Stimulated activated memory B cell treated with anti-CD40 and anti-IgM and Interleukin-4, amounts not matched to agents 10 μg/mL and 1 μg/mL and 100 μg/mL, for 72 hours (primary cell): ENCODE measurements around the gene IGFBP6.

Source experiments
- ATAC-seq: fragments of 150-1000 bp; cut with Tn5 transposase; 2 replicates; pipeline ENCODE4 v1.10.0; 2021
- H3K27ac Mint-ChIP-seq: one replicate; pipeline ENCODE4 v1.8.0; 2022; ENCODE audit warnings: mild to moderate bottlenecking, mixed read lengths
- H3K27me3 Mint-ChIP-seq: one replicate; pipeline ENCODE4 v1.8.0; 2022; ENCODE audit warnings: mixed read lengths
- H3K36me3 Mint-ChIP-seq: one replicate; pipeline ENCODE4 v1.8.0; 2022; ENCODE audit warnings: mixed read lengths
- H3K4me1 Mint-ChIP-seq: one replicate; pipeline ENCODE4 v1.8.0; 2022; ENCODE audit warnings: mixed read lengths
- H3K4me3 Mint-ChIP-seq: one replicate; pipeline ENCODE4 v1.8.0; 2022; ENCODE audit warnings: mild to moderate bottlenecking, moderate library complexity, mixed read lengths
- H3K9me3 Mint-ChIP-seq: one replicate; pipeline ENCODE4 v1.8.0; 2022; ENCODE audit warnings: mixed read lengths

The IGFBP6 gene

DNA sequence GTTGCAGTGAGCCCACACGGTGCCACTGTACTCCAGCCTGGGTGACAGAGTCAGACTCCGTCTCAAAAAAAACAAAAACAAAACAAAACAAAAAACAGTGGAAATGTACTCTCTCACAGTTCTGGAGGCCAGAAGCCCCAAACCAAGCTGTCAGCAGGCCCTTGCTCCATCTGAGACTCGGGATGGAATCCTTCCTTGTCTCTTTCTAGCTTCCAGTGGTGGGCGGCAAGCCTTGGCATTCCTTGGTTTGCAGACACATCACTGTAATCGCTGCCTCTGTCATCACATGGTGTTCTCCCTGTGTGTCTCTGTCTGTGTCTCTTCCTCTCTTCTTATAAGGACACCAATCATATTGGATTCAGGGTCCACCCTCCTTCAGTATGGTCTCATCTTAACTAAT lies 41.2 kb upstream of the IGFBP6 start:
- Mint-ChIP-seq H3K27me3 (peaks cover 11% of the 10 kb centered on the region), H3K27ac (no peak overlapping the region), H3K4me3 (no peak overlapping the region), H3K36me3 (no peaks in the 10 kb centered on the region), H3K4me1 (peaks cover 12% of the 10 kb centered on the region), H3K9me3 (no peaks in the 10 kb centered on the region)
- no peak for ATAC-seq

DNA sequence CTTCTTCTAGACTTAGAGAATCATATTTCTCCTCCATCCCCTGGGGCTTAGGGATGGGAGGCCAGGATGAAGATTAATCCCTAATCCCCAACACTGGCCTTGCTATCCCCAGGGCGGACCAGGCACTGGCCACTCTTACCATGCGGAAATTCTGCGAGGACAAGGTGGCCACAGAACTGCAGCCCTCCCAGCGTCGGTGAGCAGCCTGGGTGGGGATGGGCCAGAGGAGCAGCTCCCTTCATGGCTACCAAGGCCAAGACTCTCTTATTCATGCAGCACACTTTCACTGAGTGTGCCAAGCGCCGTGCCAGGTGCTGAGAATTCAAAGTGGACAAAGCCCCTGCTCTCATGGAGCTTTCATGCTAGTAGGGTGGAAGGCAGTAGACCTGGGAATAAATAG lies 40.6 kb upstream of the IGFBP6 start:
- Mint-ChIP-seq H3K36me3 (no peaks in the 10 kb centered on the region), H3K9me3 (no peaks in the 10 kb centered on the region), H3K27me3 (peaks cover 11% of the 10 kb centered on the region), H3K4me3 (no peak overlapping the region), H3K27ac (no peak overlapping the region), H3K4me1 (peaks cover 12% of the 10 kb centered on the region)
- ATAC-seq, result no peak

DNA sequence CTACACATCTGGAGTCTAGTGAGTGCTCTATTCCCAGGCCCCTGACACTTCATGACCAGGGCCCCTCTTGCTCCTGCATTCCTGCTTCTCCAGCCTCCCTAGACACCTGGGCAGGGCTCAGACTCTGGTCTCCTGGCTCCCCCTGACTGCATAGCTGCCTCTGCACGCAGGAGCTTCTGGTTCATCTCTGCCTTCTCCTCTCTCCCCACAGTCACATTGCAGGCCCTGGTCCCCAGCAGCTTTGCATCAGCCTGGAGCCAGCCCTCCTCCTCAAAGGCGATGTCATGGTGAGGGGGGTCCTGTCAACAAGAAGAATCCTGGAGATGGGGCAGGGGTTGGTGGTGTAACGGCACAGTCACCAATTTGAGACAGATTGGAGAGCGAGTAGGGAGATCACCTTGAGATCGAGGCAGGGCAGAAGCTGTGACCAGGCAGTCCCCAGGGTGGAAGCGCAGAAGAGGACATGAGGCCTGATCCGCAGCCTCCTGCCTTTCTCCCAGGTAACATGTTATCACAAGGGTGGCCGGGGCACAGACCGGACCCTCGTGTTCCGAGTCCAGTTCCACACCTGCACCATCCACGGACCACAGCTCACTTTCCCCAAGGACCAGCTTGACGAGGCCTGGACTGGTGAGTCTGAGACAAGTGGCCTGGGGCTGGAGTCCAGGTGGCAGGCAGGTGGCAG lies 39.5 kb upstream of the IGFBP6 start:
- H3K36me3 Mint-ChIP-seq, result no peaks in the 10 kb centered on the region
- peaks cover 12% of the 10 kb centered on the region for H3K4me1 Mint-ChIP-seq
- H3K27me3 Mint-ChIP-seq, result peaks cover 11% of the 10 kb centered on the region
- H3K4me3 Mint-ChIP-seq, result no peak overlapping the region
- ATAC-seq, result no peak
- H3K27ac Mint-ChIP-seq, result no peak overlapping the region
- H3K9me3 Mint-ChIP-seq, result no peaks in the 10 kb centered on the region

DNA sequence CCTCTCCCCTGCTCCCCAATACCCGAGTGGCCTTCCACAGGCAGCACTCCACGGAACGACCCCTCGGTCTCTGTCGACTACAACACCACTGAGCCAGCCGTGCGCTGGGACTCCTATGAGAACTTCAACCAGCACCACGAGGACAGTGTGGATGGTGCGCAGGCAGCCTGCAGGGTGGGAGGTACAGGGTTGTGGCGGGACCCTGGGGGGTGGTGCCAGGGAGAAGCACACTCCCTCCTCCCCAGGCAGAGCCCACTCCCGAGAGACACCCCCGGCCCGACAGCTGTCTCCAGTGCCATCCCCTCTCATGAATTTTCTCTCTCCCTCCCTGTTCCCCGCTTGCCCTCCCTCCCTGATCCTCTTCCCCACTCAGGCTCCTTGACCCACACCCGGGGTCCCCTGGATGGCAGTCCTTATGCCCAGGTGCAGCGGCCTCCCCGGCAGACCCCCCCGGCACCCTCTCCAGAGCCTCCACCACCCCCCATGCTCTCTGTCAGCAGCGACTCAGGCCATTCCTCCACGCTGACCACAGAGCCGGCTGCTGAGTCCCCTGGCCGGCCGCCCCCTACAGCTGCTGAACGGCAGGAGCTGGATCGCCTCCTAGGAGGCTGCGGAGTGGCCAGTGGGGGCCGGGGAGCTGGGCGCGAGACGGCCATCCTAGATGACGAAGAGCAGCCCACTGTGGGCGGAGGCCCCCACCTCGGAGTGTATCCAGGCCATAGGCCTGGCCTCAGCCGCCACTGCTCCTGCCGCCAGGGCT lies 38.6 kb upstream of the IGFBP6 start:
- peaks cover 11% of the 10 kb centered on the region for H3K27me3 Mint-ChIP-seq
- peaks cover 5% of the 10 kb centered on the region for H3K4me1 Mint-ChIP-seq
- peaks cover 7% of the 10 kb centered on the region for H3K36me3 Mint-ChIP-seq
- no peak overlapping the region for H3K27ac Mint-ChIP-seq
- ATAC-seq, result no peak
- no peak overlapping the region for H3K4me3 Mint-ChIP-seq
- H3K9me3 Mint-ChIP-seq, result no peaks in the 10 kb centered on the region

DNA sequence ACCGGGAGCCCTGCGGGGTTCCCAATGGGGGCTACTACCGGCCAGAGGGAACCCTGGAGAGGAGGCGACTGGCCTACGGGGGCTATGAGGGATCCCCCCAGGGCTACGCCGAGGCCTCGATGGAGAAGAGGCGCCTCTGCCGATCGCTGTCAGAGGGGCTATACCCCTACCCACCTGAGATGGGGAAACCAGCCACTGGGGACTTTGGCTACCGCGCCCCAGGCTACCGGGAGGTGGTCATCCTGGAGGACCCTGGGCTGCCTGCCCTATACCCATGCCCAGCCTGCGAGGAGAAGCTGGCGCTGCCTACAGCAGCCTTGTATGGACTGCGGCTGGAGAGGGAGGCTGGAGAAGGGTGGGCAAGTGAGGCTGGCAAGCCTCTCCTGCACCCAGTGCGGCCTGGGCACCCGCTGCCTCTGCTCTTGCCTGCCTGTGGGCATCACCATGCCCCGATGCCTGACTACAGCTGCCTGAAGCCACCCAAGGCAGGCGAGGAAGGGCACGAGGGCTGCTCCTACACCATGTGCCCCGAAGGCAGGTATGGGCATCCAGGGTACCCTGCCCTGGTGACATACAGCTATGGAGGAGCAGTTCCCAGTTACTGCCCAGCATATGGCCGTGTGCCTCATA lies 37.9 kb upstream of the IGFBP6 start:
- no peaks in the 10 kb centered on the region for H3K4me1 Mint-ChIP-seq
- no peak for ATAC-seq
- H3K9me3 Mint-ChIP-seq, result no peaks in the 10 kb centered on the region
- peaks cover 10% of the 10 kb centered on the region for H3K36me3 Mint-ChIP-seq
- H3K4me3 Mint-ChIP-seq, result no peak overlapping the region
- no peak overlapping the region for H3K27ac Mint-ChIP-seq
- H3K27me3 Mint-ChIP-seq, result peaks cover 11% of the 10 kb centered on the region

DNA sequence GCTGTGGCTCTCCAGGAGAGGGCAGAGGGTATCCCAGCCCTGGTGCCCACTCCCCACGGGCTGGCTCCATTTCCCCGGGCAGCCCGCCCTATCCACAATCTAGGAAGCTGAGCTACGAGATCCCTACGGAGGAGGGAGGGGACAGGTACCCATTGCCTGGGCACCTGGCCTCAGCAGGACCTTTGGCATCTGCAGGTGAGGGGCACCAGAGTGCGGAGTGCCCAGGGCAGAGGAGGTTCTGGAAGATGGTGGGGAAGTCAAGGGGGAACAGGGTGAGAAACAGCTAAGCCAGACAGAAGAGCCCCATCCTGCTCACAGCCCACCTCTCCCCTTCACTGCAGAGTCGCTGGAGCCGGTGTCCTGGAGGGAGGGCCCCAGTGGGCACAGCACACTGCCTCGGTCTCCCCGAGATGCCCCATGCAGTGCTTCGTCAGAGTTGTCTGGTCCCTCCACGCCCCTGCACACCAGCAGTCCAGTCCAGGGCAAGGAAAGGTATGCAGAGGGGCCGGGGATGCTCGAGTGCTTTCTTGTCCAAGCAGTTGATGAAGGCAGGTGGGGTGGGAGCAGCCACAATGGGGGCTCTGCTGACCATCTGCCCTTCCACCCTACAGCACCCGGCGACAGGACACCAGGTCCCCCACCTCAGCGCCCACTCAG lies 37.3 kb upstream of the IGFBP6 start:
- Mint-ChIP-seq H3K4me3 (no peak overlapping the region), H3K9me3 (no peaks in the 10 kb centered on the region), H3K27me3 (peaks cover 11% of the 10 kb centered on the region), H3K27ac (no peak overlapping the region), H3K36me3 (peaks cover 16% of the 10 kb centered on the region), H3K4me1 (no peaks in the 10 kb centered on the region)
- no peak for ATAC-seq

DNA sequence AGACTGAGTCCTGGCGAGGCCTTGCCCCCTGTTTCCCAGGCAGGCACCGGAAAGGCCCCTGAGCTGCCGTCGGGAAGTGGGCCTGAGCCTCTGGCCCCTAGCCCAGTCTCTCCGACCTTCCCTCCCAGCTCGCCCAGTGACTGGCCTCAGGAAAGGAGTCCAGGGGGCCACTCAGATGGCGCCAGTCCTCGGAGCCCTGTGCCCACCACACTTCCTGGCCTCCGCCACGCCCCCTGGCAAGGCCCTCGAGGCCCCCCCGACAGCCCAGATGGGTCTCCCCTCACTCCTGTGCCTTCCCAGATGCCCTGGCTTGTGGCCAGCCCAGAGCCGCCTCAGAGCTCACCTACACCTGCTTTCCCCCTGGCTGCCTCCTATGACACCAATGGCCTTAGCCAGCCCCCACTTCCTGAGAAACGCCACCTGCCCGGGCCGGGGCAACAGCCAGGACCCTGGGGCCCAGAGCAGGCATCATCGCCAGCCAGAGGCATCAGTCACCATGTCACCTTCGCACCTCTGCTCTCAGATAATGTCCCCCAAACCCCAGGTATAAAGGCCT lies 36.7 kb upstream of the IGFBP6 start:
- ATAC-seq, result no peak
- Mint-ChIP-seq H3K27me3 (peaks cover 11% of the 10 kb centered on the region), H3K4me1 (peaks cover 3% of the 10 kb centered on the region), H3K9me3 (no peaks in the 10 kb centered on the region), H3K27ac (no peak overlapping the region), H3K36me3 (peaks cover 22% of the 10 kb centered on the region), H3K4me3 (no peak overlapping the region)

DNA sequence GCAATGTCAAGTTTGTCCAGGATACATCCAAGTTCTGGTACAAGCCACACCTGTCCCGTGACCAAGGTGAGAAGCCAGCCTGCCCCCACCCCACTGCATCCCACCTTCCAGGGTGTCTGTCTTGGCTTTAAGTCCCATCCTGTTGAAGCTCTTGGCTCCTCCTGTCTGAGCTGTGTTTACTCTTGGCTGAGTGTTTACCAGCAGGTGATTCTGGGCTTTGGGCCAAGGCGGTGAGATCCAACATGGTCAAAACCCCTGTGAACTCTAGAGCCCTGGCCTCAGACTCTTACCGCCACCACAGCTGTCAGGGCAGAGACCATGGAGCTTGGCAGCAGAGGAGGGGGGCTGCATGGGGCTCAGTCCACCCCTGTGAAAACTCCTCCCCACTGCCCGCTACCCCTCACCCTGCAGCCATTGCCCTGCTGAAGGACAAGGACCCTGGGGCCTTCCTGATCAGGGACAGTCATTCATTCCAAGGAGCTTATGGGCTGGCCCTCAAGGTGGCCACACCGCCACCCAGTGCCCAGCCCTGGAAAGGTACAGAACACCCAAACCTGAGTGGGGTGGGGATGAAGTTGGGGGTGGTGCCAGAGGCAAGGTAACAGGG lies 36.0 kb upstream of the IGFBP6 start:
- peaks cover 29% of the 10 kb centered on the region for H3K36me3 Mint-ChIP-seq
- H3K9me3 Mint-ChIP-seq, result no peaks in the 10 kb centered on the region
- peaks cover 11% of the 10 kb centered on the region for H3K27me3 Mint-ChIP-seq
- H3K4me3 Mint-ChIP-seq, result no peak overlapping the region
- ATAC-seq, result no peak
- peaks cover 10% of the 10 kb centered on the region for H3K4me1 Mint-ChIP-seq
- no peak overlapping the region for H3K27ac Mint-ChIP-seq

DNA sequence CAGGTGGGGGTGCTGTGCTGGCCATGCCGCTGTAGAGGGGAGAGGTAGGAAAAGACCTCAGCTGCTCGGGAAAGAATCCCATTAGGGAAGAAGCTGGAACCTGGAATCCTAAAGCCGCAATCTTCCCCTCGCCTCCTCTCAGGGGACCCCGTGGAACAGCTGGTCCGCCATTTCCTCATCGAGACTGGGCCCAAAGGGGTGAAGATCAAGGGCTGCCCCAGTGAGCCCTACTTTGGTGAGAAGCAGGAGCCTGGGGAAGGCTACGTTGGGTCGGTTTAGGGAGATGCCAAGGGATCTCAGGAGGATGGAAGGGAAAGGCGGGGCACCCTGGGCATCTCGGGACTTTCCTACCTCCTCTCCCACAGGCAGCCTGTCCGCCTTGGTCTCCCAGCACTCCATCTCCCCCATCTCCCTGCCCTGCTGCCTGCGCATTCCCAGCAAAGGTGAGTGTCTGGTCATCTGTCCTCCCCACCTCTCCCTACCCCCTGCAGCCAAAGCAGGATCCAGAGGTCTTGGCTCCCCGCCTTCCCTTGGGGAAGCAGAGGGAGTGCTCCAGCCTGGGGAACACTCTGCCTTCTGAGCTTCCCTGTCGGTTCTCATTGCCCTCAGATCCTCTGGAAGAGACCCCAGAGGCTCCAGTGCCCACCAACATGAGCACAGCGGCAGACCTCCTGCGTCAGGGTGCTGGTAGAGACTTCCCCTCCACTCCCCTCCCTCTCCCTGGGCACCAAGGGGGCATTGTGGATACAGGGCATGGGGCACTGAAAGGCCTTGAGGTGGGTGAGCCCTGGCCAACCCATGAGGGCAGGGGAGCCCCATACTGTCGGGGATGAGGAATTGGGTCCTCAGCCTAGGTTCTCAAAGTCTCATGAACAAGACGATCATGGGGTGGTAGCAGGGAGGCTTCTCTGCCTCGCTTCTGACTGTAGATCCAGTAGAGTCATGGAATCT lies 35.2 kb upstream of the IGFBP6 start:
- no peak for ATAC-seq
- Mint-ChIP-seq H3K27me3 (peaks cover 11% of the 10 kb centered on the region), H3K4me3 (no peak overlapping the region), H3K36me3 (peaks cover 37% of the 10 kb centered on the region), H3K4me1 (peaks cover 10% of the 10 kb centered on the region), H3K9me3 (no peaks in the 10 kb centered on the region), H3K27ac (no peak overlapping the region)

DNA sequence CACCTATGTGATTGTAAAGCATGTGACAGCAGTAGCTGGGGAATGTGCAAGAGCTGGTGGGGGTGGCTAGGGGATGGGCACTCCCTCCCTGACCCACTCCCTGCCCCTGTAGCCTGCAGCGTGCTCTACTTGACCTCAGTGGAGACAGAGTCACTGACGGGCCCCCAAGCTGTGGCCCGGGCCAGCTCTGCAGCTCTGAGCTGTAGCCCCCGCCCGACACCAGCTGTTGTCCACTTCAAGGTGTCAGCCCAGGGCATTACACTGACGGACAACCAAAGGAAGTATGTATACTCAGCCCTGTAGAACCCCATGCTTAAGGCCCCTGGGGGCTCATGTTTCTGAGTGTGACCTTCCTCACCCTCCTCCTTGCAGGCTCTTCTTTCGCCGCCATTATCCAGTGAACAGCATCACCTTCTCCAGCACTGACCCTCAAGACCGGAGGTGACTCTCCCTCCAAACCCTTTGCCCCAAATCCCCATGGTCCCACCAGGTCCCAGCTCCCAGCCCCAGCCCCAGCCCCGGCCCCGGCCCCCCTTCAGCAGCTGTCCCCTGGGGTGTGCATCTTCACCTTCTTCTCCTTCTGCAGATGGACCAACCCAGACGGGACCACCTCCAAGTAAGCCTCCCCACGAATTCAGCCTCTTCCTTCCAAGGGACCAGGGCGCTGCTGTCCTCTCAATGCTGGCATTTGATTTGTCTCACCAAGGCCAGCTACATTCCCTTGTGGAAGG lies 34.3 kb upstream of the IGFBP6 start:
- no peak for ATAC-seq
- H3K27ac Mint-ChIP-seq, result no peak overlapping the region
- H3K9me3 Mint-ChIP-seq, result no peaks in the 10 kb centered on the region
- H3K4me3 Mint-ChIP-seq, result no peak overlapping the region
- H3K36me3 Mint-ChIP-seq, result peaks cover 39% of the 10 kb centered on the region
- H3K4me1 Mint-ChIP-seq, result peaks cover 10% of the 10 kb centered on the region
- peaks cover 3% of the 10 kb centered on the region for H3K27me3 Mint-ChIP-seq

DNA sequence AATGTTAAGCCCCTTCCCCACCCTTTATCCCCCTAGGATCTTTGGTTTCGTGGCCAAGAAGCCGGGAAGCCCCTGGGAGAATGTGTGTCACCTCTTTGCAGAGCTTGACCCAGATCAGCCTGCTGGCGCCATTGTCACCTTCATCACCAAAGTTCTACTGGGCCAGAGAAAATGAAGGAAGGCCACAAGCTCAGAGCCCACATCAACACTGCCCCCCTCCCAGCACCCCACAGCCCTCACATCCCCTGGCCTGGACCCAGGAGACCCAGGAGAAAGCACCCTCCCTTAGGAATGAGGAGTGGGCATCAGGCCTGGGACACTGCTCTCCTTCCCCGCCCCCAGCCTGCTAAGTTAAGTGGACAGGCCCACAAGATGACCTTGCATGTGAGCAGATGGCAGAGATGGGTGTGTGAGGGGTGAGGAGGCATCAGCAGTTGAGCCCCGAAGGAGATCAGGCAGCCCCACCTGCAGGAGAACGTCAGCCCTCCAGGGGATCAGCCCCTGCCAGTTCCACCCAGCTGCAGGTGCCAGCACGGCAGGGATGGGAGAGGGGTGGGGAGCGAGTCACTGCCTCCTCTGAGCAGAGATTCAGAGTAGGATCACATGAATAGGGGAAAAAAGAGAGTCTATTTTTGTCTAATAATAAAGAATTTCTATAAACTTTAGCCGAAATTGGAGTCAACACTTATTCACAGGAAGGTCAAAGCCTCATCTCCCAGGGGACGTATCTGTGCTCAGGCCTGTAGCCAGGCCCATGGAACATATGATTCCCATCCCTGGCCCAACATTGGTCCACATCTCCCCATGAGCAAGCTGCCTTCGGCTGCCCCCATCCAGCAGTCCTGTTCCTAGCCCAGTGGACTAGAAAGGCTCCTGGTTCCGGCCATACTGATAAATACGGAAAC lies 33.5 kb upstream of the IGFBP6 start:
- no peaks in the 10 kb centered on the region for H3K27me3 Mint-ChIP-seq
- H3K4me1 Mint-ChIP-seq, result peaks cover 10% of the 10 kb centered on the region
- no peak for ATAC-seq
- no peaks in the 10 kb centered on the region for H3K9me3 Mint-ChIP-seq
- H3K27ac Mint-ChIP-seq, result no peak overlapping the region
- no peak overlapping the region for H3K4me3 Mint-ChIP-seq
- peaks cover 43% of the 10 kb centered on the region for H3K36me3 Mint-ChIP-seq

DNA sequence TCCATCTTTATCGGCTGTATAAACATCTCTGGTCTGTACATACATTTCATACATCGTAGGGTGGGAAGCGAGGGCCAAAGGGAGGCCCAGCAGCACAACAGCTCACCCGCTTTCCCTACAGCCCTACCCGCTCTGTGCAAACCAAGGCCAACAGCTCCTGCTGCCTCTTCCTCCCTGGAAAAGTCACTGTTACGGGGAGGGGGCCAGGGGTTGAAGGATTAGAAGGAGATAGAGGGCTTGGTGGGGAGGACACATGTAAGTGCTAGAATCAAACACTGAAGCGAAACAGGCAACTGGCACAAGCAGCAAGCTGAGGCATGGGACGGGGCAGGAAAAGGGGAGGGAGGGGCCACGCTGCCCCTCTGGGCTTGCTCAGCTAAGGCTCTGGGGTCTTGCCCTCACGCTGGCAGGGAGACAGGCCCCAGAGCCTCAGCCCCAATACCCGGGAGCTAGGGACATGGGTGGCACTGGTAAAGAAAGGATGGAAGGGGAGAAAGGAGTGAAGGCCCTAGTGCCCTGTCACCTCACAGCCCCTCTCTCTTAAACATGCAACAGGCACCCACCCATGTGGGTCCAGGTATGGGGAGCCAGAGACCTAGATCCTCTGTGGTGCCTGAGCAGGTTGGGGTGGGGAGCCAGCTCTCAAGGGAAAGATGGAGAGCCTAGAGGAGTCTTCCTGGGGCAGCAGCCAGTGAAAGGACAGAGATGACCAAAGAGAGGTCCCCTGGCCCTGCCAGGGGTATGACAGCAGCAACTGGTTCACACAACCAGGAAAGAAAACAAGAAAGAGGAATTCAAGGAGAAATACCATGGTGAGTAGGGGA lies 32.6 kb upstream of the IGFBP6 start:
- no peak for ATAC-seq
- H3K9me3 Mint-ChIP-seq, result no peaks in the 10 kb centered on the region
- no peak overlapping the region for H3K27ac Mint-ChIP-seq
- H3K36me3 Mint-ChIP-seq, result peaks cover 43% of the 10 kb centered on the region
- H3K4me1 Mint-ChIP-seq, result peaks cover 10% of the 10 kb centered on the region
- no peak overlapping the region for H3K4me3 Mint-ChIP-seq
- no peaks in the 10 kb centered on the region for H3K27me3 Mint-ChIP-seq
